8988T (cell line): ENCODE measurements around the gene ALDH4A1.
"Not testable (repeated sequence)": the region's sequence is repeated elsewhere in the genome, so short reads cannot be mapped to it uniquely, and the experiment has no call there.

Experiments
- DNase-seq: peaks from one replicate; pipeline ENCODE4 v3.0.0; 2011

The ALDH4A1 gene

GRCh38 chr1:18875796-18876128 lies 26.6 kb downstream of the ALDH4A1 start:
- no peak for DNase-seq

- peak; percentile 95 for DNase-seq
Measured at GRCh38 chr1:18875107-18875795, 27.1 kb downstream of the ALDH4A1 start.

GRCh38 chr1:18874600-18874999 lies 27.8 kb downstream of the ALDH4A1 start:
- no peak for DNase-seq

GRCh38 chr1:18874036-18874435 lies 28.3 kb downstream of the ALDH4A1 start:
- no peak for DNase-seq

- DNase-seq: no peak
Measured at GRCh38 chr1:18872071-18872611, 30.2 kb downstream of the ALDH4A1 start.

- DNase-seq: no peak
Measured at GRCh38 chr1:18871401-18872070, 30.8 kb downstream of the ALDH4A1 start.

- no peak for DNase-seq
Measured at GRCh38 chr1:18870957-18871356, 31.4 kb downstream of the ALDH4A1 start.

- DNase-seq: not testable (repeated sequence)
Measured at GRCh38 chr1:18870595-18870865, 31.8 kb downstream of the ALDH4A1 start.

GRCh38 chr1:18869847-18870594 lies 32.3 kb downstream of the ALDH4A1 start:
- no peak for DNase-seq

GRCh38 chr1:18868801-18869424 lies 33.4 kb downstream of the ALDH4A1 start:
- no peak for DNase-seq

- no peak for DNase-seq
Measured at GRCh38 chr1:18868354-18868753, 34.0 kb downstream of the ALDH4A1 start.

GRCh38 chr1:18866846-18867245 lies 35.5 kb downstream of the ALDH4A1 start:
- no peak for DNase-seq

- DNase-seq: no peak
Measured at GRCh38 chr1:18866314-18866713, 36.0 kb downstream of the ALDH4A1 start.

GRCh38 chr1:18865176-18865575 lies 37.2 kb downstream of the ALDH4A1 start:
- DNase-seq: no peak

- no peak for DNase-seq
Measured at GRCh38 chr1:18861590-18861989, 40.8 kb downstream of the ALDH4A1 start.

GRCh38 chr1:18861082-18861481 lies 41.3 kb downstream of the ALDH4A1 start:
- DNase-seq: no peak

- no peak for DNase-seq
Measured at GRCh38 chr1:18859560-18859959, 42.8 kb downstream of the ALDH4A1 start, which contains the start of gene TAS1R2. Gene TAS1R2, minus strand, starts transcription at chr1:18859660. Its CDS starts 0 bp downstream, at chr1:18859660.

- DNase-seq: no peak
Measured at GRCh38 chr1:18858070-18858688, 44.2 kb downstream of the ALDH4A1 start.

GRCh38 chr1:18856435-18856834 lies 45.9 kb downstream of the ALDH4A1 start:
- DNase-seq: no peak

- DNase-seq: no peak
Measured at GRCh38 chr1:18855573-18855972, 46.8 kb downstream of the ALDH4A1 start.

- DNase-seq: no peak
Measured at GRCh38 chr1:18854331-18855025, 47.9 kb downstream of the ALDH4A1 start.

GRCh38 chr1:18852501-18852900 lies 49.9 kb downstream of the ALDH4A1 start:
- no peak for DNase-seq
